Hematopoietic multipotent progenitor cell treated with erythropoietin and hydrocortisone succinate and interleukin-3 and kit ligand, for 15 days (in vitro differentiated cells): ENCODE data around the gene PNMA5.
A peak's percentile ranks its signal among the peaks of the same experiment; 100 is the strongest.

ENCODE experiments used
- DNase-seq: peaks from one replicate; pipeline ENCODE4 v3.0.0-alpha.2; 2015; ENCODE audit warnings: low spot score

Gene PNMA5

GRCh38 chrX:152958524-152959465 is 35.1 kb downstream of the PNMA5 start:
- peak; percentile 83 for DNase-seq

GRCh38 chrX:152958047-152958446 is 35.9 kb downstream of the PNMA5 start:
- no peak for DNase-seq

GRCh38 chrX:152950786-152951185 is 43.1 kb downstream of the PNMA5 start:
- DNase-seq: no peak

GRCh38 chrX:152949114-152949513 is 44.8 kb downstream of the PNMA5 start:
- DNase-seq: no peak

DNA sequence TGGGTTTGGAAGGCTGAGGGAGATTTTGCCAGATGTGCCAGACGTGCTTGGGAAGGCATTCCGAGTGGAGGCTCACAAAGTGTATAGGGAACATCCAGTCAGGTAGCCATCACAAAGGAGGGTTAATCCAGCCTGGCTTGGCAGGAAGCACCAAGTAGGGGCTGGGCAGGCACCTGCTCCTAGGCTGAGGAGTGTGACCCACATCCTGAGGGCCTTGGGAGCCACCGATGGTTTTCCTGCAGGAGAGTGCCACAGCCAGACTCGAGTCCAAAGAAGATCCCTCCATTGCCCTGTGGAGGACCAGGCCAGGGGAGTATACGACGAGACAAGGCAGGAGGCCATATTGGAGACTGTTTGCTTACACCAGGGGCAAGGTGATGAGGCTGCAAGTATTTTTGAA is 47.2 kb downstream of the PNMA5 start:
- DNase-seq: no peak

DNA sequence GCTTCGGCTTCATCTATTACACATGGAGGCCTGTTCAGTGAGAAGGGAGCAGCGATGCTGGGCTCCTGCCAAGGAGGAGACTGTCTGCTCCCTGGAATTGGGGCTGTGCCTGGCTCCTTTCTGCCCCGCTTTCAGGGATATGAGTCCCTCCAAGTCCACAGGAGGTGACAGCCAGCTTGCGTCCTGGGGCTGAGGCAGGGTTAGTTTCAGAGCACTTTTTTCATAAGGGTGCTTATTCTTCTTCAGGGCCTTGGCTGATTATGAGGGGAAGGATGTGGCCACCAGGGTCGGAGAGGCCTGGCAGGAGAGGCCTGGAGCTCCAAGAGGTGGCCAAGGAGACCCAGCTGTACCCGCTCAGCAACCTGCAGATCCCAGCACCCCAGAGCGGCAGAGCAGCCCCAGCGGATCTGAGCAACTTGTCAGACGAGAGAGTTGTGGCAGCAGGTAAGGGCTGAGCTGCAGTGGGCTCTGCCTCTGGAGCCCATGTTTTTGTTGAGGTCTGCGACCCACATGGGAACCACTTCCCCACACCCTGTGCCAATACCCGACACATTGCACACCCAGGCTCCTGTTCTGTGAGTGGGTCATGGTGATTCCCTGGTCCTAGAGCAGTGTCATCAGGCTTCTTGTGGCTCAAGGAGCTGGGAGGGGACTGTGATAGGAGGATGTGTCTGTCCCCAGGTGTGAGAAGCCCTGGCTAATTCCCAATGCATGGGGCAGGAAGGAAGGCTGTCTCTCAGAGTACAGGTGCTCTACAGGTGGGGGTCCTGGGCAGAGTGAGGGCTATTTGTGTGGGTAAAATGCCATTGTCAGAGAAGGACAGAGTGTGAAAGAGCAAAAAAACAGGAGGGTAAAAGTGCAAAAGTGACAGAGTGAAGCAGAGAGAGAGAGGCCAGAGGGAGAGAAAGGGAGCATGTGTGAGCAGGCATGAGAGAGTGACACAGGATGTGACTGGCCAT is 48.6 kb downstream of the PNMA5 start:
- DNase-seq: no peak

DNA sequence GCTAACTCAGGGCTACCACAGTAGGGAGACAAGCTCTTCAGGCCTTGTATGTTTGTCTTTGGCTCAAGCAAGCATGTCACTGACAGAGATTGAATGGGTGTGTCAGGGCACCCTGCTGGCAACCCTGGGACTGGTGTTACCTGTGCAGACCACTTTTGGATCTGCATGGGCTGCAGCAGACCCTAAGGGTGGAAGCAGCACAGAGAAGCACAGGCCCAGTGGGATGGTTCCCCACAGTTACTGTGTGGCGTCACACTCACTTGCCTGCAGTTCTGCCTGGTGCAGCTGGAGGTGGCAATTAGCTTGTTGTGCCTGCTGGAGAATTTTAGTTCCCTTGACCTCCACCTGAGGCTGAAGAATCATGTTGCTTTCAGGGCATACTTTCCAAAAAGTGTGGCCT is 50.1 kb downstream of the PNMA5 start:
- DNase-seq: no peak

DNA sequence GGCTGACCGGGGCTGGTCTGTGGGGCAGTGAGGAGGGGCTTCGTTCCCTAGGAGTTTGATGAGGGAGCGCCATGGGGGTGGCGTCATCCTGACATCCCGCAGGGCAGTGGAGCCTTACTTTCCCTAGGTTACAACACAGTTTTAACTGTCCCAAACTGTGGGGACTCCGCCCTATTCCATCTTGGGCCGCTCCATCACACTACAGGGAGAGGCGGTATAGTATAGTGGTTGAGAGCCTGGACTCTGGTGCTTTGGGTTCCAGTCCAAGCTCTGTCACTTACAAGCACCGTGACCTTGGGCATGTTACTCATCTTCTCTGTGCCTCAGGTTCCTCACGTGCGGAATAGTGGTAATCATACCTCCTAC is 51.9 kb downstream of the PNMA5 start:
- DNase-seq: peak; percentile 1

DNA sequence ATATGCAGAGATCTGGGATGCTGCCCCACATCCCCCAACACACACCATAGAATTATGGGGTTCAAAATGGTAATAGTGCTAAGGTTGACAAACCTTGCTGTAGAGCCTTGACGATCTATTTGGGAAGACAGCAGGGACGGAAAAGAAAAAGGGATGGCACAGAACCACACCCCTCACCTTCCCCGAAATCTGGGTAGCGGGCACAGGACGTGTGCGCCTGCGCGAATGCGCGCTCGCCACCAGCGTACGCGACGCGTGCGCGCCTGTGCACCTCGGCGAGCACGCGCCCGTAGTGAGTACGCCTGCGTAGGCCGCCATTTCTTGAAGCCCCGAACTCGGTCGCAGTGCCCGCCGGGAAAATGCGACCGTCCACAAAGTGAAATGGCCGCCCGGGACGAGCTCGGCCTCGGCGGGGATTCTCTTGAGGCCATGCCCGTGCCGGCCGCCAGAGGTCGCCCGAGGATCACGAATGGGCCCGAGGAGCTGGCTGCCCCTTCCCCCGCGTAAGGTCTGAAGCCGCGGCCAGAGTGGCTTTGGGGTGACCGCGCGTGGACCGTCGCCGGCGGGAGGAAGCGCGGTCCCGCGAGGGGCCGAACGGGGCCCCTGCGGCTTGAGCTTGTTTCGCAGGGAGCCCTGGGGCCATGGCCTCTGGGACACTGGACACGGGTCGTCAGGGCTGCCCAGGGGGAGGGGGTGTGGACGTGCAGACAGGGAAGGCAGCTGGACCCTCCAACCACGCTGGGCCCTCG is 52.4 kb downstream of the PNMA5 start:
- peak; percentile 87 for DNase-seq
